H9 (cell line): ENCODE data around the gene SETD3. TPM values are rescaled to one million over a fixed set of nuclear protein-coding genes. Genes with fewer than 3 reads are reported as not detected.
"Not testable (repeated sequence)": the region's sequence is repeated elsewhere in the genome, so short reads cannot be mapped to it uniquely, and the experiment has no call there.

ENCODE experiments used
- DNase-seq: peaks from one replicate; pipeline ENCODE4 v3.0.0-alpha.2; 2017
- H2AFZ ChIP-seq: one replicate; pipeline ENCODE4 v1.6.1; 2013; ENCODE audit warnings: mild to moderate bottlenecking, low read length, control low read depth, moderate library complexity
- H2AK5ac ChIP-seq: 2 replicates; pipeline ENCODE4 v1.6.1; 2013; ENCODE audit warnings: low read length, control low read depth, mixed read lengths; ENCODE audit not compliant: insufficient read length
- H2BK120ac ChIP-seq: one replicate; pipeline ENCODE4 v1.6.1; 2013; ENCODE audit warnings: low read depth, mild to moderate bottlenecking, low read length, control low read depth, inconsistent platforms; ENCODE audit not compliant: poor library complexity, severe bottlenecking
- H2BK12ac ChIP-seq: 2 replicates; pipeline ENCODE4 v1.6.1; 2013; ENCODE audit warnings: low read length, control low read depth, mixed read lengths, low read depth; ENCODE audit not compliant: insufficient read length
- H2BK15ac ChIP-seq: 2 replicates; pipeline ENCODE4 v1.6.1; 2013; ENCODE audit warnings: low read depth, low read length, control low read depth
- H2BK20ac ChIP-seq: one replicate; pipeline ENCODE4 v1.6.1; 2013; ENCODE audit warnings: low read depth, mild to moderate bottlenecking, low read length, control low read depth, inconsistent platforms; ENCODE audit not compliant: poor library complexity, severe bottlenecking
- H2BK5ac ChIP-seq: 2 replicates; pipeline ENCODE4 v1.6.1; 2013; ENCODE audit warnings: low read length, control low read depth, mixed read lengths; ENCODE audit not compliant: insufficient read length
- H3K14ac ChIP-seq: 2 replicates; pipeline ENCODE4 v1.6.1; 2013; ENCODE audit warnings: low read length, control low read depth; ENCODE audit not compliant: insufficient read depth
- H3K18ac ChIP-seq: 2 replicates; pipeline ENCODE4 v1.6.1; 2013; ENCODE audit warnings: low read depth, mild to moderate bottlenecking, mixed read lengths, low read length, control low read depth; ENCODE audit not compliant: insufficient read length
- H3K23ac ChIP-seq: 2 replicates; pipeline ENCODE4 v1.6.1; 2013; ENCODE audit warnings: low read length, control low read depth, mixed read lengths, low read depth; ENCODE audit not compliant: insufficient read length
- H3K23me2 ChIP-seq: 2 replicates; pipeline ENCODE4 v1.6.1; 2013; ENCODE audit warnings: low read depth, mild to moderate bottlenecking, mixed read lengths, low read length, control low read depth; ENCODE audit not compliant: insufficient read length, poor library complexity, severe bottlenecking
- H3K27ac ChIP-seq: 2 replicates; pipeline ENCODE4 v1.5.1; 2013; ENCODE audit warnings: low read length, control low read depth, mixed read lengths, low read depth; ENCODE audit not compliant: insufficient read length
- H3K27me3 ChIP-seq: 2 replicates; pipeline ENCODE4 v1.6.1; 2013; ENCODE audit warnings: low read length, control low read depth, inconsistent platforms; ENCODE audit not compliant: insufficient read depth
- H3K4ac ChIP-seq: 2 replicates; pipeline ENCODE4 v1.6.1; 2013; ENCODE audit warnings: low read depth, mild to moderate bottlenecking, control low read depth, inconsistent platforms, low read length, moderate library complexity
- H3K4me1 ChIP-seq: 2 replicates; pipeline ENCODE4 v1.6.1; 2013; ENCODE audit warnings: low read length, control low read depth, inconsistent platforms; ENCODE audit not compliant: insufficient read depth
- H3K4me2 ChIP-seq: 2 replicates; pipeline ENCODE4 v1.6.1; 2013; ENCODE audit warnings: low read length, control low read depth, mixed read lengths; ENCODE audit not compliant: insufficient read length, insufficient read depth
- H3K56ac ChIP-seq: 2 replicates; pipeline ENCODE4 v1.6.1; 2013; ENCODE audit warnings: low read depth, mild to moderate bottlenecking, mixed read lengths, low read length, control low read depth; ENCODE audit not compliant: insufficient read length
- H3K79me1 ChIP-seq: 2 replicates; pipeline ENCODE4 v1.6.1; 2013; ENCODE audit warnings: low read depth, mild to moderate bottlenecking, moderate library complexity, low read length, control low read depth, inconsistent platforms; ENCODE audit not compliant: insufficient read depth, poor library complexity, severe bottlenecking
- H3K79me2 ChIP-seq: 2 replicates; pipeline ENCODE4 v1.6.1; 2013; ENCODE audit warnings: low read length, control low read depth, inconsistent platforms; ENCODE audit not compliant: insufficient read depth
- H3K9ac ChIP-seq: 2 replicates; pipeline ENCODE4 v1.6.1; 2013; ENCODE audit warnings: low read length, control low read depth, mixed read lengths; ENCODE audit not compliant: insufficient read length; ENCODE audit errors: extremely low read depth
- H3K9me3 ChIP-seq: one replicate; pipeline ENCODE4 v1.6.1; 2013; ENCODE audit warnings: low read depth, low read length, inconsistent platforms; ENCODE audit not compliant: control insufficient read depth
- H3T11ph ChIP-seq: one replicate; pipeline ENCODE4 v1.6.1; 2013; ENCODE audit warnings: mild to moderate bottlenecking, low read length, control low read depth, inconsistent platforms
- H4K20me1 ChIP-seq: one replicate; pipeline ENCODE4 v1.6.1; 2013; ENCODE audit not compliant: control insufficient read depth, insufficient read length, insufficient read depth
- H4K5ac ChIP-seq: 2 replicates; pipeline ENCODE4 v1.6.1; 2013; ENCODE audit warnings: low read depth, mild to moderate bottlenecking, mixed read lengths, low read length, control low read depth; ENCODE audit not compliant: insufficient read length
- H4K8ac ChIP-seq: replicated peaks from 2 replicates; pipeline ENCODE4 v1.6.1; 2013; ENCODE audit warnings: low read length, control low read depth, mixed read lengths, low read depth; ENCODE audit not compliant: insufficient read length
- H4K91ac ChIP-seq: 2 replicates; pipeline ENCODE4 v1.6.1; 2013; ENCODE audit warnings: low read depth, mild to moderate bottlenecking, moderate library complexity, mixed read lengths, low read length, control low read depth; ENCODE audit not compliant: insufficient read length
- H3K27ac Mint-ChIP-seq, 3 experiments: 2 replicates in 2 of 3; 3 replicates in 1 of 3; pipeline ENCODE4 v1.8.0; 2020 to 2021; ENCODE audit warnings: mixed read lengths in 3 of 3, mild to moderate bottlenecking in 1 of 3, moderate library complexity in 1 of 3
- H3K27me3 Mint-ChIP-seq: 2 replicates; pipeline ENCODE4 v1.8.0; 2021; ENCODE audit warnings: low read depth, mild to moderate bottlenecking, moderate library complexity, mixed read lengths
- H3K36me3 Mint-ChIP-seq, 3 experiments: 2 replicates in 2 of 3; 3 replicates in 1 of 3; pipeline ENCODE4 v1.8.0; 2020 to 2021; ENCODE audit warnings: low read depth in 3 of 3, mixed read lengths in 3 of 3; ENCODE audit not compliant: insufficient read depth in 1 of 3
- H3K4me1 Mint-ChIP-seq, 2 experiments: 2 replicates each; pipeline ENCODE4 v1.8.0; 2020; ENCODE audit warnings: mixed read lengths in 2 of 2
- H3K4me3 Mint-ChIP-seq, 2 experiments: 2 replicates in 1 of 2; 3 replicates in 1 of 2; pipeline ENCODE4 v1.8.0; 2020 to 2021; ENCODE audit warnings: mild to moderate bottlenecking in 2 of 2, mixed read lengths in 2 of 2, moderate library complexity in 1 of 2
- H3K9me3 Mint-ChIP-seq, 2 experiments: 2 replicates in 1 of 2; 3 replicates in 1 of 2; pipeline ENCODE4 v1.8.0; 2020; ENCODE audit warnings: mild to moderate bottlenecking in 2 of 2, mixed read lengths in 2 of 2, moderate library complexity in 1 of 2
- WGBS: extraction: QIAGEN DNeasy Blood & Tissue Kit; methylation state at CpG from one replicate; pipeline ENCODE4 v1.1.7; 2013; ENCODE audit warnings: missing lambda C conversion rate, low lambda C conversion rate, mixed read lengths; ENCODE audit not compliant: insufficient read length; ENCODE audit errors: extremely low coverage; 5-methylcytosine and 5-hydroxymethylcytosine counted together
- total RNA-seq: library from RNA; stranded (reverse); gene quantifications from 2 replicates; pipeline ENCODE4 v1.2.1, GENCODE V29; 2021
- TF ChIP-seq, protein P1 (sequence below): fragments of 200-600 bp; sonication (generic); conservative IDR thresholded peaks from 3 replicates; pipeline ENCODE4 v1.8.0; 2021; ENCODE audit warnings: antibody characterized with exemption, mild to moderate bottlenecking

Gene SETD3
- total RNA-seq, 1 experiment from 2014 or later, result 56.7 TPM

GRCh38 chr14:99348816-99349614 is 131.6 kb downstream of the SETD3 start:
- H2BK5ac ChIP-seq, result no peak overlapping the region
- no peak overlapping the region for H2BK120ac ChIP-seq
- H2BK20ac ChIP-seq, result no peak overlapping the region
- no peaks in the 10 kb centered on the region for H3K79me2 ChIP-seq
- no peak overlapping the region for H4K8ac ChIP-seq
- H3K9me3 ChIP-seq, result no peaks in the 10 kb centered on the region
- H3K9ac ChIP-seq, result no peak overlapping the region
- H3T11ph ChIP-seq, result no peak overlapping the region
- no peak overlapping the region for H3K4ac ChIP-seq
- Mint-ChIP-seq H3K27ac (peak overlapping the region in 1 of 3 experiments; percentile 54; a peak in 1 of 7 replicates), H3K9me3 (no peaks in the 10 kb centered on the region), H3K27me3 (no peaks in the 10 kb centered on the region; the same call in 1 of the 2 replicates), H3K4me3 (no peak overlapping the region), H3K36me3 (no peaks in the 10 kb centered on the region; a peak in 1 of 7 replicates), H3K4me1 (0 out of 4 replicates have a peak, but pooled peaks cover 0 to 2% of the 10 kb centered on the region in 2 experiments)
- no peaks in the 10 kb centered on the region for H4K20me1 ChIP-seq
- H3K18ac ChIP-seq, result no peak overlapping the region
- TF ChIP-seq, protein P1, sequence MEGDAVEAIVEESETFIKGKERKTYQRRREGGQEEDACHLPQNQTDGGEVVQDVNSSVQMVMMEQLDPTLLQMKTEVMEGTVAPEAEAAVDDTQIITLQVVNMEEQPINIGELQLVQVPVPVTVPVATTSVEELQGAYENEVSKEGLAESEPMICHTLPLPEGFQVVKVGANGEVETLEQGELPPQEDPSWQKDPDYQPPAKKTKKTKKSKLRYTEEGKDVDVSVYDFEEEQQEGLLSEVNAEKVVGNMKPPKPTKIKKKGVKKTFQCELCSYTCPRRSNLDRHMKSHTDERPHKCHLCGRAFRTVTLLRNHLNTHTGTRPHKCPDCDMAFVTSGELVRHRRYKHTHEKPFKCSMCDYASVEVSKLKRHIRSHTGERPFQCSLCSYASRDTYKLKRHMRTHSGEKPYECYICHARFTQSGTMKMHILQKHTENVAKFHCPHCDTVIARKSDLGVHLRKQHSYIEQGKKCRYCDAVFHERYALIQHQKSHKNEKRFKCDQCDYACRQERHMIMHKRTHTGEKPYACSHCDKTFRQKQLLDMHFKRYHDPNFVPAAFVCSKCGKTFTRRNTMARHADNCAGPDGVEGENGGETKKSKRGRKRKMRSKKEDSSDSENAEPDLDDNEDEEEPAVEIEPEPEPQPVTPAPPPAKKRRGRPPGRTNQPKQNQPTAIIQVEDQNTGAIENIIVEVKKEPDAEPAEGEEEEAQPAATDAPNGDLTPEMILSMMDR, result no peak
- no CpG with 5 or more reads among the region's 18 CpGs for WGBS
- H2AK5ac ChIP-seq, result no peak overlapping the region
- H3K4me1 ChIP-seq, result no peaks in the 10 kb centered on the region
- no peak for DNase-seq
- no peak overlapping the region for H3K27ac ChIP-seq
- no peak overlapping the region for H2BK12ac ChIP-seq
- H3K23me2 ChIP-seq, result no peaks in the 10 kb centered on the region
- no peak overlapping the region for H4K5ac ChIP-seq
- no peak overlapping the region for H3K4me2 ChIP-seq
- H3K27me3 ChIP-seq, result no peaks in the 10 kb centered on the region
- no peak overlapping the region for H3K56ac ChIP-seq
- H3K79me1 ChIP-seq, result no peaks in the 10 kb centered on the region
- H3K14ac ChIP-seq, result no peak overlapping the region; the same call in 1 of the 2 replicates
- H2BK15ac ChIP-seq, result no peak overlapping the region
- no peak overlapping the region for H4K91ac ChIP-seq
- H2AFZ ChIP-seq, result no peak overlapping the region
- no peak overlapping the region for H3K23ac ChIP-seq

DNA sequence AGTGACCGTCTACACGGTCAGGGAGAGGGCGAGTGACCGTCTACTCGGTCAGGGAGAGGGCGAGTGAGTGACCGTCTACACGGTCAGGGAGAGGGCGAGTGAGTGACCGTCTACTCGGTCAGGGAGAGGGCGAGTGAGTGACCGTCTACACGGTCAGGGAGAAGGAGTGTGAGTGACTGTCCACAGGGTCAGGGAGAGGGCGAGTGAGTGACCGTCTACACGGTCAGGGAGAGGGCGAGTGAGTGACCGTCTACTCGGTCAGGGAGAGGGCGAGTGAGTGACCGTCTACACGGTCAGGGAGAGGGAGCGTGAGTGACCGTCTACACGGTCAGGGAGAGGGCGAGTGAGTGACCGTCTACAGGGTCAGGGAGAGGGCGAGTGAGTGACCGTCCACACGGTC is 132.4 kb downstream of the SETD3 start:
- not testable (repeated sequence) for H3K79me1 ChIP-seq, H3K4me1 Mint-ChIP-seq, H3K4me2 ChIP-seq, DNase-seq, H4K5ac ChIP-seq, H3K9me3 ChIP-seq, H3K36me3 Mint-ChIP-seq, H2AFZ ChIP-seq, H2BK120ac ChIP-seq, H3K23ac ChIP-seq, H3K4me1 ChIP-seq, H3K23me2 ChIP-seq, H4K8ac ChIP-seq, H4K20me1 ChIP-seq, H4K91ac ChIP-seq, H3K9me3 Mint-ChIP-seq, H3T11ph ChIP-seq, H3K27ac Mint-ChIP-seq, H3K4me3 Mint-ChIP-seq, H2BK5ac ChIP-seq, H3K4ac ChIP-seq, H2BK15ac ChIP-seq, H2BK12ac ChIP-seq, H2AK5ac ChIP-seq, H3K79me2 ChIP-seq, H3K27me3 ChIP-seq, H3K18ac ChIP-seq, H3K27ac ChIP-seq, H2BK20ac ChIP-seq, H3K14ac ChIP-seq, H3K9ac ChIP-seq, H3K27me3 Mint-ChIP-seq, H3K56ac ChIP-seq
- no CpG with 5 or more reads among the region's 31 CpGs for WGBS
